ENCODE results near the gene PTPA.

PTPA gene

DNA sequence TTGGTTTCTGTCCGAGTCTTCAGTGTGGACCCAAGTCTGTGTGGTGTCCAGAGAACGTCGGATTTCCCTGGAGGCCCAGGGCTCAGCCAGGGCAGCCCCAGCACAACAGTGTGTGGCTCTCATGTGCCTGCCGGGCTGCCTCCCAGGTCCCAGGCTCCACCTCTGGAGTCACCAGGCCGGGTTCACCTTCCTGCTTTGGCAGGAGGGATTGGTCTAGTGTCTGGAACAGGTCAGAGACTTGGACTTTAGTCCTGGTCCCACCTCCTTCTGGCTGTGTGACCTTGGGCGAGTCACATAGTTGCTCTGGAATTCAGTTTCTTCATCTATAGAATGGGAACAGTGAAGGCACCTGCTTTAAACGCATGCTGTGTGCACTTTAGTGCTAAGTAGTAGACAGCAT is 27.1 kb upstream of the PTPA start:
- DNase-seq = no peak

DNA sequence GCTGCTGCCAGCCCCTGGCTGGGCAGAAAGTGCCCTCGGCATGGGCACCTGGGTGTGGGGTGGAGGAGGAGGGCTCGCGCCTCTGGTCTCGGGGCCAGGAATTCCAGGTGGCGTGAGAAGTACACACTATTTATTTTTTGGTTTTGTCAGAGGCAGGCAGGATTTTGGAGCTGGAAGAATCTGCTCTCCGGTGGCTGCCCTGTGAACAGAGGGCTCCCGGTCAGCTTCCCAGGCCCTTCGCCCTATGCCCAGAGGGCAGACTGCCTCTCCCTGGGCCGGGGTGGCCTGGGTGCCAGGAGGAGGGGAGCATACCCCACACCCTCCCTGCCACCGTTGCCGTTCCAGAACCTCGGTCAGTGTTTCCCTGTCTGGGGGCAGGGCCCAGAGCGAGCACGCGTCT is 22.0 kb upstream of the PTPA start:
- DNase-seq = no peak

DNA sequence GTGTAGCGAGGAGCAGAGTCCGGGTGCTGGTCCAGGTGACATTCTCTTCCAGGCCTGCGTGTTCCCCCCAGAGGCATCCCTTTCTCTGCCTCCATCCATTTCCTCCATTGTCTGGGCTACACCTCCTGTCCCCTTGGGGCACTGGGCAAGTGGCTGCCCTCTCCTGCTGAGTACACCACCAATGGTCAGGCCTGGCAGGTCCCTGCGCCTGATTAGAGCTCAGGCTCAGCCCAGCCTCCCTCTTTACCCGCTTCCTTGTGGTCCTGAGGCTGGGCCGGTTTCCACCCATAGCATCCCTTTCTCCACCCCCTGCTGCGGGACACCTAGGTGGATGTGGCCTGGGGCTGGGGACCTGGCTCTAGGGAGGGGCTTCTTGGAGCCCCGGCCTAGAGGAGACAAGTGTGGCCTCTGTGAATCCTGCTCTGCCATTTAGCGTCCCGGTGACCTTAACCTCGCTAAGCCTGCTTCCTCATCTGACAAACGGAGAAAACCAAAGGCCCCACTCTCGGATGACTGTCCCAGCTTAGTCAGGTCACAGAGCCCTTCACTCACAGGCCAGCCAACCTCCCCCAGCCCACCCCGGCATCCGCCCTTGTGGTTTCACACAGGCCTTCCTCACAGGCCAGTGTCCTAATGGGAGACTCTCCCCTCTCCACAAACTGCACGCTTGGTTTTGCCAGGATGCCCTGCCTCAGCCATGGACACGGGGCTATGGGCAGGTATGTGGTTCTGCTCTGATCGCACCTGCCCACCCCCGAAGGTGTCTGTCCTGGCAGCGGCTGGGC is 17.4 kb upstream of the PTPA start:
- DNase-seq = no peak

DNA sequence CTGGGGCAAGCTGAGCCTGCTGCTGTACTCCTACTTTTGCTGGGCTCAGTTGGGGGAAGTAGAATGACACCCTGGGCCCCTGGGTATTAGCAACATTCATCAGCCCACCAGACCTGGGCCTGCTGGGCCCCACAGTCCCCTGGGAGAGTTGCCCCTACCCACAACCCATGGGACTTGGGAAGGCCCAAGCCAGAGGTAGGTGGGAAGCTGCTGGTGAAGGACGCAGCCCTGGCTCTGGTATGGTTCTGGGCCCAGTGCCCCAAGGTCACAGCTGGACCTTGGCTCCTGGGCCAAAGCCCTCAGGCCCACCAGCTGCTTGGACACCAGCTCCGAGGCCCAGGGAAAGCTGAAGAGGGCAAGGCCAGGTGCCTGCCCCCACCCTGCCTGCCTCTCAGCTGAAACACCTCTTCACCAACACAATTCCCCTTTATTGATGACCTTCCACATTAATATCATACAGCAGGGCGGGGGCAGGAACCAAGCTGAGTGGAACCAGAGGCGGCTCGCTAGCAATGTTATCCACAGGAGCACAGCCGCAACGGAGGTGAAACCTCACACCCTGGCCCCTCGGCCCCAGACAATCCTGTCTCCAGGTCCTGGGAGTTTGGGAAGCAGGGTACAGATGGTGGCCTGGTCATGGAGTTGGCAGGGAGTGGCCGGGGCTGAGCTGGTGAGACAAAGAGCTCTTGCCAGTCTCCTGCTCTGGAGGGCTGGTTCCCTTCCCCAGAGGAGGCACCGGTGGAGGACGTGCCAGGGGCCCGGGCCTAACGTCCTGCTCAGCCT is 16.6 kb upstream of the PTPA start:
- DNase-seq = no peak

DNA sequence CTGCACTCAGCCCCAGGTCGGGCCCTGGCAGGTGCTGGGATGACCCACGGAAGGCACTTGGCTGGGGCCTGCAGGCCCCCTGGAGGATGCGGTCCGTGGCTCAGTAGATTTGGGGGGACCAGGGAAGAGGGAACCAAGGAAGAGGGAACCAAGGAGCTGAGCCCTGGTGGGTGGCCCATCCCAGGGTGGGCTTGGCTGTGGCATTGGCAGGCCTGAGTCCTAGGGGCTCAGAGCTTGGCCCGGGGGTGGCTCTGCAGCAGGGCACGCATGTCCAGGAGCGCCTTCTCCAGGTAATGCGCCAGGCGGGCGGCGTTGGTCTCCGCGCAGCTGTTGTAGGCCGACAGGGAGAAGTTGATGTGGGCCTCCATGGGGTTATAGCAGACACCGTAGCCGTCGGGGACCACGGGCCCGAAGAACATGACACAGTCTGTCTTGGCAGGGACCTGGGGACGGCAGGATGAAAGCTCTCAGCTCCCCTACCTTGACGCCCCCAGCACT is 16.0 kb upstream of the PTPA start:
- no peak for DNase-seq

DNA sequence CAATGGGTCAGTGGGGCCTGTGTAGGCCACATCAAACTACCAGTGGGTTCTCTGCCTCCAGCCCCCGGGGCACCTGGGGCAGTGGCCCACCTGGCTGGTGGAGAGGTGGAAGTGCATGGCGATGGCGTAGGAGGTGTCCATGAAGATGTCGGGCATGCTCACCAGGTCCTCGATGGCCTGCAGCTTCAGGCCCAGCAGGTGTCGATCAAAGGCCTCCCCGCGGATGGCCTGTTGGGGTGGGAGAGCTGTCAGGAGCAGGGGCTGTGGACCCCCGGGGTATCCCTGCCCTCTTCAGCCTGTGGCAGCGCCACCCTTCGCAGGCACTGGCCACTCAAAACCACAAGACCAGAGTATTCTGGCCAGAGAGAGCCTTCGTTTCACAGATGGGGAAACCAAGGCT is 15.3 kb upstream of the PTPA start:
- no peak for DNase-seq

DNA sequence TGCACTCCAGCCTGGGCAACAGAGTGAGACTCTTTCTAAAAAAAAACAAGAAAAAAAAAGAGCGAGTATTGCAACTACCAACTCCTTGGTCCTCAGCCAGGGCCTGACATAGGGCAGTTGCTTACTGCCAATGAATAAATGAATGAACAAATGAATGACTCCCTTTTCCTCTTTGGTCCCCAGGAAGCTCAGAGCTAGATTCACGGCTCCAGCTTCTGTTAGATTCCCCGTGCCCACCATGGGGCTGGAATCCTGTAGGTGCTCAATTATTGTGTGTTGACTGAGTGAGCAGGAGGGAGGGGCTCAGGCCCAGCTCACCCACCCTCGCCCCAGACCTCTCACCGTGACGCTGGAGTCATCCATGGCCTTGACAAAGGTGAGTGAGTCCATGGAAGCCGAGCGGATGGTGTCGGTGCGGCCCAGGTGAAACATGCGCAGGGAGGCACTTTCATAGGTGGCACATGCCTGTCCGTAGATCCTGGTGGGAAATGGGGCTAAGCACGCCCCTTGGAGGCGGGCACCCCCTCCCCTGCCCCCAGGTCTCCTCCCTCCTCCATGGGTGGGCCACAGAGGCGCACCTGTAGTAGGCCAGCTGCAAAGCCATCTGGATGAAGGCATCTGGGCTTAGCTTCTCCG is 13.4 kb upstream of the PTPA start:
- no peak for DNase-seq

DNA sequence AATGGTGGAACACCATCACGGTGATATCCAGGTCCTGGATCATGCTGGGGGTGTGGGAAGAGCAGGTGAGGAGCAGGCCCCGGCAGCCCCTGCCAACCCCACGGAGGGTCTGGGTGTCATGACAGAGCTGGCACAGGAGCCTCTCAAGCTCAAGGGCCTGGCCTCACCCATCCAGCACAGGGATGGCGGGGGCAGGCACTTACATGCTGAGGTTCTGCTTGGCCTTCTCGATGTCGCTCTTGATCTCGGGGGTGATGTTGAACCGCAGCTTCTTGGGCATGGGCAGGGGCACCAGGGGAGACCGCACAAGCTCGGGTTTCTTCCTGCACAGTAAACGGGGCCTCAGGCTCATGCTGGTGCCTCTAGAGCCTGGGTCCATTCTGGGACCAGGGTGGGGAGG is 12.9 kb upstream of the PTPA start:
- DNase-seq = no peak

DNA sequence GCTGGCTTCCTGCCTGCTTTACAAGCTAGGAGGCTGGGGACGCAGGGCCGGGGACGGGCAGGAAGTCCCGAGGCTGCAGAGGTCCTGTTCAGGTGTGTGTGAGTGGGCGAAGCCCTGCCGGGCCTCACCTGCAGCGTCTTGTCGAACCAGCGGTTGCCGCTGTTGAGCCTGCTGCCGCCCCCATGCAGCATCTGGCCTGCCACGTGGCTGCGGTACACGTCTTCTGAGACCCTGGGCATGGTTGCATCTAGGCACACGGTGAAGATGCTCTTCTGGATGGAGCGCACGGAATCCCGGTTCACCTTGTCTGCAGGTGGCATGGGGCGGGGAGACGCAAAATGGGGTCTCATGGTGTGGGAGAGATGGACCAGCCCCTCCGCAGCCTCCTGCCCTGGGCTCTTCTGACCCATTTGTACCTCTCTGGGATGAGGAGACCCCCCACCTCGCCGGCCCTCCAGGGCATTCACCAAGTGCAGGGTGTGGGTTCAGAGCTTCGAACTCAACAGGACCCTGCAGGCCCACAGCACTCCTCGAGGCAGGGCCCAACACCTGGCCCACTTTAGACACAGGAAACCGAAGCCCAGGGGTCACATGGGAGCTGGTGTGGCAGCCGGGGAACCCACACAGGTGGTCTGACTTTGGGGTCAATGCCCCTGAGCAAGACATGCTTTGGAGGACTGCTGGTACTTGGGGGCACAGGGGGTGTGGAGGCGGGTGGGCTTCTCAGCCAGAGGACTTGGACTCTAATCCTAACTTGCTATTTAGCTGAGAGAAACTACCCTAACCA is 10.6 kb upstream of the PTPA start:
- DNase-seq = no peak

DNA sequence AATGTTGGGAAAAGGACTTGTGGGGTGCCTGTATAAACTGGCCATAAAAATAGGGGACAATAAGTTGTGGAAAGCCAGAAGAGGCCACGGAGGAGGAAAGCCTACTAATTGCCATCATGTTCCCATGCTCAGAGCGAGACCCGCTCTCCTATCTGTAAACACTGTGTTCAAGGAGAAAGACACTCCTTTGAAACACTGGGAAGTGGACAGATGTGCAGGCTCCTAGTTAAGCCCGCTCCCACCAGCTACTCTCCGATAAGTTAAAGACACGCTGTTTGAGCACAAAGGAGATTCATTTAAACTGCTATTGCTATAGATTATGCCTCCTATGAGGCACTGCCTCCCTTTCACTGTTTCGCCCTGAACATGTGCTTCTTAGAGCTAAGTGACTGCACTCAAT is 9.9 kb upstream of the PTPA start:
- no peak for DNase-seq

DNA sequence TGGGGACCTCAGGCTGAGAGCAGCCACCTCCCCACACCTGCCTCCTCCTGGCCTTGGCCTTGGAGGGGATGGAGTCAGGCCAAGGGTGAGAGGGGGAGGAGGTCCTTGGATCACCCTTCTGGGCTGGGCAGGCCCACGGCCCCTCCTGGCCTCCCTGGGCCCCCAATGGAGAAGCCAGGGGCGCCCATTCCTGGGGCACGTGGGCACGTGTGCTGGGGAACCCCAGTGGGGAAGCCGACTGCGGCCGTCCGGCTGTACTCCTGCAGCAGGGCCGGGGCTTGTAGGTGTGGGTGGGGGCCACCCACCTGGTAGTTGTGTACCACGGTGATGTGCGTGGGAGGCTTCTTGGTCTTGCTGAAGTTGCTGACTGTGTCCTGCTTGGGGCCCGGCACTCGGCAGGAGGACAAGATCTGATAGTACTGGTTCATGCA is 9.1 kb upstream of the PTPA start:
- no peak for DNase-seq

DNA sequence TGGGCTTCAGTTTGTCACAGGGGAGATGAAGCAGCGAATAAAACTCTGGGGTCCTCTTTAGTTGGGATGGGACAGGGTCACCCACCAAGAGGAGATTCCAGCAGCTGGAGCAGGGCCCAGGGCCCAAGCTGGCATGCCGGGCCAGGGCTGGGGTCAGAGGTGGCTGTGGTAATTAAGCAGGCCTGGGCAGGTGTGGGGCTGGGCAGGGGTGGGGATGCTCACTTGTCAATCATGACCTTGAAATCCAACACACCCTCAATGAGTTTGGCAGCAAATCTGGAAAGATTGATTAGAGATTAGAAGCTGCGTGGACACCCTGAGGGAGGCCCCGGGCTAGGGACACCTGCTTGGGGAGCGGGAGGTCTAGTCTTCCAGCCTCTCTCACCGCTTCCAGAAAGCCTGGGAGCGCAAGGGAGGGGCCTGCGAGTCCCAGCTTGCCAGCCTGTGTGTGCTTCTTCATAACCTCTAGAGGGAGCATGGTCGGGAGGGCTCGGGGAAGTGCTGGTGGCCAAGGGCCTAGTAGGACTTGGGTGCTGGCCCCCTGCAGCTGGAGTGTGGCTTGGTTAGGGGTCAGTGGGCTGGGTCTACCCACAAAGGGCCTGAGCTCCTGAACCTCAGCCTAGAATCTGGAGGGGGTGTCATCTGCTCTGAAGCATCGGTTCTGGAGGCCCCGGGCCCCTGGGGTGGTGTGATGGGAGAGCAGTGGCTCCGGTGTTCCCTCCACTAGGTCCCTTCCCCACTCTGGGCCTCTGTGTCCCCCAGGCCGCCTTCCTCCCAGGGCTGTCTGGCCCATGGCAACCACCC is 8.2 kb upstream of the PTPA start:
- peak; percentile 60 to 84 for DNase-seq

DNA sequence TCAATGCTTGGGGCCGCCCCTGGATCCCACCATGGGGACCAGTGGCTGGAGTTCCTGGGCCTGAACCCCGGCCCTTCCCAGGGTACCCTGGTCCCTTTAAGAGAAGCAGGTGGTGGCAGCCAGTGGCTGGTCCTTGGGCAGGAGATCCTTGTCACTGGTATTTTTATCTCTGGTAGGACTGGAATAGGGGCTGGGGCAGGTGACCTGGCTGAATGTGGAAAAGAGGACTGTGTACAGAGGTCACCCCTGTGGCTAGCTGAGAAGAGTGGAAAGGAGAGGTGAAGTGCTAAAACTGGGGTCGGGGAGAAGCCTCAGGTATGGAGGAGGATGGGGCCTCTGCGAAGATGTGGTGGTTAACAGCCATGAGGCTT is 7.6 kb upstream of the PTPA start:
- DNase-seq = no peak

DNA sequence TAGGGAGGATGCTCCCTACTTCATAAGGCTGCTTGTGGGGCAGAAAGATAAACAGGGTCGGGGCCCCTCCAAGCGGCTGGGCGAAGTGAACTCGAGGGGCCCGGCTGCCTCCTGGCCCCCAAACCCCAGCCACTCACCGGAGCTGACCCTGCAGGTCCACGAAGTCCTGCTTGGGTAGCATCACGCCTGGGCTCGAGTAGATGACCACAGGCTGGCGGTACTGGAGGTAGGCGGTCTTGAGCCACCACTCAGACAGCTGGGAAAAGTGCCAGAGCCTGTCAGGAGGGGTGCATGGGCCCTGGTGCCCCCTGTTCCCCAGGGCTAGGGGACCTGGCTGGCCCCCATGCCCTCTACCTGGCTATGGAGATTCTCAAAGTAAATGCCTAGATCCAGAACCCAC is 7.2 kb upstream of the PTPA start:
- DNase-seq = no peak

DNA sequence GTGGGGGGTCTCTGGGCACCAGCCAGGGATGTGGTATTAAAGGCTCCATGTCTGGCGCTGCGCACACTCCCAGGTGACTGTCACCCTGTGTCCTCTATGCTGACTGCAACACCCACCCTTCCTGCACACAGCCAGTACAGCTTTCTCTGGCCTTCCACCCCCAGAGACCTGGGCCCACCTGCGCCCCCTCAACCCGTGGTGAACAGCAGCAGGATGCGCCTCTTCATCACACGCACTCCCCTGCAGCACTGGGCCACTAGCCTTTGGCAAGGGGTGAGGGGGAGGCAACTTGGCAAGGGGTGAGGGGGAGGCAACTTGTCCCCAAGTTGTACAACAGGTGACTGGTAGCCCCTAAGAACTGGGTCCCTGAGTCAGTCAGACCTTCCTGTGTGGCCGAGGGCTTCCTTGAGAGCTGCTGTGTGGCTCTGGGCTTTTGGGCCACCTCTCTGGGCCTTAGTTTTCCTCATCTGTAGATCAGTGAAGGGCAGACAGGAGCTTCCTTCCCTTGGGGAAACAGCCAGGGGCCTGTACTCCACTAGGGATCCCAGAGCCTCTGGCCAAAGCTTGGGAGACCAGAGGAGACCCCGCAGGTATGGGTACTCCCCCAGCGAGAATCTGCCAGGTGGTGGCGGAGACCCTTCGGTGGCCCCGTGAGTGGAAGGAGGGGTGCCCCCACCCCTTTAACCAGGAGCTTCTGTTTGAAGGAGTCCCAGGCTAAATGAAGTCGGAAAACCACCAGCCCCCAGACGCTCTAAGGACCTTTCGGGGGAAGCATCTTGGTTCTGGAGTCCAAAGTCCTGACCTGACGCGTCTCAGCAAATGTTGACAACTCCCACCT is 5.1 kb upstream of the PTPA start:
- DNase-seq = no peak

DNA sequence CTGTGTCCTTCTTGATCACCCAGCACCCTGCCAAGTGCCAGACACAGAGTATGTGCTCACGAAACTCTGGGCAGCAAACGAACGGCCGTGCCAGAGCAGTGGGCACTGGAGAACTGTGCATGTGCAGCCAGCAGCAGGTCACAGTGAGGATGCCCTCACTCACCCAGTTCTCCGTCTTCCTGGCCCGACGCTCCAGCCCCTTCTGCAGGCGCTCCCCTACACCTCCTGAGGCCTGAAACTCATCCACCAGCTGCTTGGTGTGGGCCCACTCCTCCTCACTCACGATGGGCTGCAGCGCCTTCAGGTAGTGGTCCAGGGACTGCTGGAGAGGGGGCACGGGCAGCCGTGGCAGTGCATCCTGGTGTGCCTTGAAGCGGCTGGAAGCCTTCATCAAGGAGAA is 3.6 kb upstream of the PTPA start:
- DNase-seq = no peak

DNA sequence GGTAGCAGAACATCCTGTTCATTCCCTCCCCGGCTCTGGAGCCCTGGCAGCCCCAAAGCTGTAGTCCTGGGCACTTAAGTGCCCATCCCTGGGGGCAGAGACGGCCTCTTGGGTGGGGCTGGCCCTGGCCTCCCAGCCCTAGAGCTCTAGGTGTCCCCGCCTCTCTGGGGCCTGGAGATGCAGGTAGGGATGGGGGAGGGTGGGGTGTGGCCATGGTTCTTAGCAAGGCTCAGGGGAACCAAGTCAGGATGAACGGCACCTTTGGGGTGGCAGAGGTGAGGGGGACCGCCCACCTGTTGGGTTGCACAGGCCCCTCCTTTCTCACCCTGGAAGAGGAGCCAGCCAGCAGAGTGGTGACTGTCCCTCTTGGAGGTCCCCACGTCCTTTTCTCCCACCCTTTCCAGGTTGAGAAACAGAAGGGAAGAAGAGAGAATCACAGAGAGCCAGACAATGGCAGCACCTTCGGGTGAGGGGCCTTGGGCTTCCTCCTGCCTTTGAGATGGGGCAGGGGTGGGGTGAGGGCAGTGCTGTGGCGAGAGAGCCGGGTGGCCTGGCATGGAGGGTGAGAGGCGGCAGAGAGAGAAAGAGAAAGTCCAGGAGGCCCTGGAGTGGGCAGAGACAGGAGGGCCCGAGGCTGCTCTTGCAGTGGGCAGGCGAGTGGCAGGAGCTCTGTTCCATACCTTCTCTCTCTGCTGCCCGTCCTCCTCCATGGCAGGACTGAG is 3.0 kb upstream of the PTPA start:
- DNase-seq = no peak

DNA sequence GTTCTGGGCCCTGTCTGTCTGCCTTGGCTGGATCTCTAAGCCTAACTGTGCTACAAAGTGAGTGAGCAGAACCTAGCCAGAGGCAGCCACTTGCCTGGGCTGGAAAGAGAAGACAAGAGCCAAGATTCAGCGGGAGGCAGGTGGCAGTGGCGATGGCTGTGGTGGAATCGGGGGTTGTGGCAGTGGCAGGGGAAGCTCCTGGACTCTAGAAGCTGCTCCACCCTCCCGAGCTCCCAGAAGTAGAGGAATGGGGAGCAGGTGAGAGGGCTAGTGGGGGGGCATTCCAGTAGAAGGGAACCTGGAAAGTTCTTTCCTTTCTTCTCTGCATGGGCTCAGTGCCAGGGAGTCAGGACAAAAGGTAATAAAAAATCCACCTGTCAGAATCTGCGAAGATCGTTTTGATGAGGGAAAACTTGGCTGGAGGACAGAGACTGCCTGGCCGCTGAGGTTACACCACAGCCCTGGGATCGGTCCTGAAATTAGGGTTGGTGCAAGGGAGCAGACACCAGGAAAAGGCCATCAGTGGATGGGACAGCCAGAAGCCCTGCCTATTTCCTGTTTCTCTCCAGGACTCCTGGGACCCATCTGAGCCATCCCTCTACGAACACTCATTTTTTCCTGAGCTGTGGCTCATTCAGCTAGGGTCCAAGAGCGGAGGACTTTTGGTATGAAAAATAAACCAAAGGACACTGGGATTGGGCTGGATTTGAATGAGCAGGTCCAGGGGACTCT is 2.2 kb upstream of the PTPA start:
- no peak for DNase-seq

DNA sequence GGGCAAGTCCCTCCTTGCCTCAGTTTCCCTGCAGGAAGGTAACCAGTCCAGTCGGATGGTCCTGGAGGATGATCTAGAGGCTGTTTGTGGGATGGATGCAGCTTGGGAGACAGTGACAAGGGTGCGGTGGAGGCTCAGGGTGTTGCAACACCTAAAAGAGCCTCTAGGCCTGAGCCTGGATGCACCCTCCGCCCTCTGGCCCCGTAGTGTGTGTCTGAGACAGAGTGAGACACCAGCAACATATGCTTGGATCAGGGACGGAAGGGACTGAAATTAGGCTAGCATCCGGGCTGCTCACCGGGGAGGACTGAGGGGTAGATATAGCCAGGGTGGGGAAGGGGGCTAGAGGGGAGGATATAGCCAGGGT is 1.7 kb upstream of the PTPA start:
- DNase-seq = peak; percentile 33 to 44
